RWPE2 (cell line): ENCODE measurements around the gene KAT6B.

Experiments used
- ATAC-seq: fragments of 200-7000 bp; cut with Tn5 transposase; 3 replicates; pipeline ENCODE4 v1.9.1; 2021; ENCODE audit warnings: low read depth
- DNase-seq: peaks from one replicate; pipeline ENCODE4 v3.0.0-alpha.2; 2020; ENCODE audit warnings: low spot score
- H3K27ac ChIP-seq: fragments of 450-650 bp; 2 replicates; pipeline ENCODE4 v1.5.1; 2017; ENCODE audit warnings: mild to moderate bottlenecking; ENCODE audit not compliant: poor library complexity, severe bottlenecking
- H3K27me3 ChIP-seq: fragments of 250-450 bp; sonication (Bioruptor Pico); 2 replicates; pipeline ENCODE4 v1.5.1; 2021; ENCODE audit warnings: mild to moderate bottlenecking, moderate library complexity; ENCODE audit not compliant: insufficient read depth, poor library complexity, severe bottlenecking
- H3K36me3 ChIP-seq: fragments of 250-450 bp; sonication (Bioruptor Pico); 2 replicates; pipeline ENCODE4 v1.5.1; 2020; ENCODE audit warnings: low read depth, mild to moderate bottlenecking, moderate library complexity
- H3K4me1 ChIP-seq: fragments of 250-450 bp; sonication (Bioruptor Pico); 2 replicates; pipeline ENCODE4 v1.5.1; 2021; ENCODE audit warnings: mild to moderate bottlenecking, moderate library complexity; ENCODE audit not compliant: insufficient read depth, poor library complexity, severe bottlenecking
- H3K4me3 ChIP-seq: fragments of 250-450 bp; sonication (Bioruptor Pico); 2 replicates; pipeline ENCODE4 v1.5.1; 2021; ENCODE audit warnings: mild to moderate bottlenecking, moderate library complexity; ENCODE audit not compliant: severe bottlenecking
- H3K9me3 ChIP-seq: fragments of 250-450 bp; sonication (Bioruptor Pico); 2 replicates; pipeline ENCODE4 v1.5.1; 2021; ENCODE audit warnings: mild to moderate bottlenecking, moderate library complexity; ENCODE audit not compliant: severe bottlenecking
- CTCF ChIP-seq: fragments of 450-650 bp; IDR thresholded peaks from one replicate; pipeline ENCODE4 v1.5.1; 2017; ENCODE audit warnings: mild to moderate bottlenecking, moderate library complexity; ENCODE audit not compliant: poor library complexity, severe bottlenecking

Gene KAT6B

DNA sequence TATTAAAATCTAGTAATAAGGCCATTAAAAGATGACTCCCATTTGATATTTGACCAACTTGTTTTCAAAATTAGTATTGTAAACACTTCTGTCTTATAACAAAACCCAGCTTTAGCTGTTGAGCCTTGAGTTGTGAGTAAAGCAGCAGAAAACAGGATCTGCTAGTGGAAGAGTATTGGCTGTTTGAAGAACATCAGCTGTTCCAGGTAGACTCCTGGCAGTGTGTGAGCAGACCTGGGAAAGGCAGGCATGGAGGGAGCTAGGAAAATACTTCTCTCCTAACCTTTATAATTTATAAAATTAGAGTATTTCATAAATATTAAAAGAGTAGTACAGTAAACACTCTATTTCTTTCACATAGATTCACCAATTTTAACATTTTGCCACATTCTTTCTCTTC, 29.0 kb downstream of the KAT6B start:
- H3K27me3 ChIP-seq, result no peaks in the 10 kb centered on the region
- DNase-seq (no peak), ATAC-seq (no peak)
- TF ChIP-seq CTCF, result no peak
- H3K4me3 ChIP-seq, result no peak overlapping the region
- H3K9me3 ChIP-seq, result no peaks in the 10 kb centered on the region
- H3K36me3 ChIP-seq, result no peaks in the 10 kb centered on the region
- no peak overlapping the region for H3K27ac ChIP-seq
- H3K4me1 ChIP-seq, result peaks cover 11% of the 10 kb centered on the region

GRCh38 chr10:74856940-74857339, 30.5 kb downstream of the KAT6B start:
- ATAC-seq, result no peak
- no peaks in the 10 kb centered on the region for H3K36me3 ChIP-seq

GRCh38 chr10:74857586-74857985, 31.2 kb downstream of the KAT6B start:
- H3K27me3 ChIP-seq, result no peaks in the 10 kb centered on the region
- H3K9me3 ChIP-seq, result no peaks in the 10 kb centered on the region
- no peak overlapping the region for H3K27ac ChIP-seq
- no peak for TF ChIP-seq CTCF
- peaks cover 2% of the 10 kb centered on the region for H3K4me1 ChIP-seq
- DNase-seq (no peak), ATAC-seq (no peak)
- H3K4me3 ChIP-seq, result no peak overlapping the region
- H3K36me3 ChIP-seq, result no peaks in the 10 kb centered on the region

More at GRCh38 chr10:74856940-74857339, 30.5 kb downstream of the KAT6B start:
- Histone ChIP-seq H3K4me1 (peaks cover 9% of the 10 kb centered on the region), H3K27ac (no peak overlapping the region), H3K9me3 (no peaks in the 10 kb centered on the region), H3K4me3 (no peak overlapping the region), H3K27me3 (no peaks in the 10 kb centered on the region)
- TF ChIP-seq CTCF, result no peak
- DNase-seq, result no peak

- H3K4me3 ChIP-seq, result no peak overlapping the region
- no peak for TF ChIP-seq CTCF
- no peaks in the 10 kb centered on the region for H3K27me3 ChIP-seq
- DNase-seq (no peak), ATAC-seq (no peak)
- H3K36me3 ChIP-seq, result no peaks in the 10 kb centered on the region
- H3K27ac ChIP-seq, result no peak overlapping the region
- H3K9me3 ChIP-seq, result no peaks in the 10 kb centered on the region
- H3K4me1 ChIP-seq, result no peaks in the 10 kb centered on the region
Measured at GRCh38 chr10:74859546-74859945, 33.1 kb downstream of the KAT6B start.

- Histone ChIP-seq H3K4me1 (no peaks in the 10 kb centered on the region), H3K27me3 (no peaks in the 10 kb centered on the region), H3K36me3 (no peaks in the 10 kb centered on the region), H3K9me3 (no peaks in the 10 kb centered on the region), H3K27ac (no peak overlapping the region), H3K4me3 (no peak overlapping the region)
- DNase-seq (no peak), ATAC-seq (no peak)
- TF ChIP-seq CTCF, result no peak
Measured at GRCh38 chr10:74862625-74863024, 36.2 kb downstream of the KAT6B start.
